ENCODE data around the gene ANKRD29.
"Not testable (repeated sequence)": the region's sequence is repeated elsewhere in the genome, so short reads cannot be mapped to it uniquely, and the experiment has no call there.

The ANKRD29 gene

DNA sequence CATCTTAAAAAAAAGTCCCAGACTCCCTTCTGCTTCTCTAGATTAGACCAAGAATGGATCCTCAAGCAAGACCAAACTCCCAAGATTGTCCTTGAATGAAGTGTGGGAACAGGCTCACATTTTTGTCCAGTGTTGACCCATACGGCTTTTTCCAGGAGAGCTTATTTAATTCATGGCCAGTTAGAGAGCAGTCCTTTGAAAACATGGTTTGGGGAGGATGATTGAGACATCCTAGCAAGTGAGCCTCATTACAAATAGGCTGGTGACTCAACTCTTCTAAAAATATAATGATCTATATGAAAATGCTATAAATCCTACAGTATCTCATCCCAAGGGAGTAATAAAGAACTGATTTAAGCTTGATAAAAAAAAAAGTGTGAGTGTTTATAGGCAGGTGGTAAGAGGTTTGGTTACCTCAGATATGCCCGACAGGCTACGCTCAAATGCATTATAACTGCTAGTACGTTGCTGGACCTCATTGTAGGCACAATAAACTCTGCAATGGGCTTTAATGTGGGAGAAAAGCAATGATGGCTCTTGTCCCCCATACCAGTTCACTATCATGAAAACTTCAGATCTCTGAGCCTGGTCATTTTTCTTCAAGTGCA is 17.0 kb downstream of the ANKRD29 start:
- DNase-seq (ENCODE audit: low read depth), result no peak

DNA sequence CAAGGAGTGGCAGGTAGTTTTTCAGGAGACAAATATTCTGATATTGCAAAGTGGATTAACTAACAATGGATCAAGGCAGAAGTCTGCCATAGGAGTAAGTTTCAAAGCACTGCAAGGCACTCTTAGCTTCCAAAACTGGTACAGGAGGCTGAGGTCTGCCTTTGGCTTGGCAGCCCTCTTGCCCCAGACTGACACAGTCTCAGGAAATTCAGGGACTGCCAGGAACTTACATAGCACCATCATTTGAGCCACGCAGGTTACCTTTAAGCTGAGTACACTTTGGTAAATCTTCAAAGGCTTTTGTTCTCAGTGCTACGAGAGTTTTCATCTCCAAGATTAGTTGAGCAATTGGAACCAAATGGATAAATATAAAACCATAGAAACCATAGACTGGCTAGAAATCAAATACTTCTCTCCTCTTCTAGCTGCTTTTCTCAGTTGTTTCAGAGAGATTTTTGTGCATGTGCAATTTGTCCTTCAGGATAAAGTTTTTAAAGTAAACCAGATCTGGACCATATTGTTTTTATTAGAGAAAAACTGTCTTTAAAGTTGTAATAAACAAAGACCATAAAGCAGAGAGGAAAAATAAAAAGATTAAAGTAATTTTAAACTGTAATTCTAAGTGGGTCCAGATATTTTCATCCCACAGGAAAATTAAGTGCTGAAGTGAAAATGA is 18.8 kb downstream of the ANKRD29 start:
- DNase-seq (ENCODE audit: low read depth), result no peak

DNA sequence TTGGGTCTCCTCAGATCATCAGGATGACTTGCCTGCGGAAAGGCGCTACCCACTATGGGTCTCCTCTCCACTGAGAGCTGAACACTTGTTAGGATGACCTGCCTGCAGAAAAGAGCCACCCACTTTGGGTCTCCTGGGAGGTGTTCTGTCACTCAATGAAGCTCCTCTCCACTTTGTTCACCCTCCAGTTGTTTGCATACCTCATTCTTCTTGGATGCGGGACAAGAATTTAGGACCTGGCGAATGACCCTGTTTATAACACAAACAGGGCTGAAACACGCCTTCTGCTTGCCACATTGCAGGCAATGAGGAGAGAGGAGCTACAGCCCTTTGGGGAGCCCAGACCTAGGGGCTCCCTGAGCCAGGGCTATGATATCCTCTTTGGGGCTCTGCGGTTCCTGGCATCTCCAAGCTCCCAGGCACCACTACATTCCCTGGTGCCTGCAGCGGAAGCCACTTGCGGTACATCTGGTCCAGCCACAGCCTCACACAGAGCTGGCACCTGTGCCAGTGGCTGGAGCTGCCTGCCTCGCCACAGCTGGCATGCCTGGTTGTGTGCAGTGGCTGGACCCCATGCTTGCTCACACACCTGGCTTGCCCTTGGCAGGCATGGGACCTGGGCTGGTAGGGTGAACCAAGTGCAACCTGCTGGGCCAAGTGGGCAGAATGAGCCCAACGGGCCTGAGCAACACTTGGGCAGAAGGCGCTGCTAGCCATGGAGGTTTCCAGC is 20.6 kb downstream of the ANKRD29 start:
- no peak for DNase-seq (ENCODE audit: low read depth)

DNA sequence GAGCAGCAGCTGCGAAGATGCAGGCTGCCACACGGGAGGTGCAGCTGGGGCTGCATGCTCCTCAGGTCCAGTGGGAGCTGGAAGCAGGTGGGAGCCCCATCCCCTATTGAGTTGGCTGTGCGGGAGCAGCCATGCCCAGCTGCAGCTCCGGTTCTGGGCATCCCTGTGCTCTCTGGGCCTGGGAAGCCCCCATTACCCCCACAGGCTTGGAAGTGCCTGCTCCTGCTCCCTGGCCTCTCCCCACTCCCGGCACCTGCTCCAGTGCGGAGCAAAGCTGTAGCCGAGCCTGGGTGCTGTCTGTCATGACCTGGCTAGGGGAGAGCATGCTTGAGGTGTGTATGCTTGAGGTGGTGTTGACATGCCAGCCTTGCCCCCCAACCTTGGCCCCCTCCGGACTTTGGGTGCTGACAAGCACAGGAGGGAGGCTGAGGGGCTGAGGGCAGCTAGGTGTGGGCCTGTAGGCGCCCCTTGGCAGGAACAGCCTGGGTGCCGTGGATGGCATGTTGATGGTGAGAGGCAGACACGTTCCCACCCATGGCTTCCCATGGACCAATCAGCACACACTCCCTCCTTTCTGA is 21.5 kb downstream of the ANKRD29 start:
- DNase-seq (ENCODE audit: low read depth), result no peak

DNA sequence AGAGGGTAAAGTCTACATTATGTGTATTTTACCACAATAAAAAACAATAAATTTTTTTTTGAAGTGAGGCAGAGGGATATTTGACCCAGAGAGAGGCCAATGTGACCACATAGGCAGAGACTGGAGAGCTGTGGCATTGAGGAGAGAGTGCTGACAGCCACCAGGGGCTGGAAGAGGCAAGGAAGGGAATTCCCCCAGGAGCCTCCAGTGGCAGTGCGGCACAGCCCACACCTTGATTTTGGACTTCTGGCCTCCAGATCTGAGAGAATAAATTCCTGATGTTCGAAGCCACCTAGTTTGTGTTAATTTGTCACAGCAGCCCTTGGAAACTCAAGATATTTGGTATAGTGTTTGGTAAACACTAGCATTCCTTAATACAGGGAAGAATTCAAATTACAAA is 22.7 kb downstream of the ANKRD29 start:
- DNase-seq (ENCODE audit: low read depth), result no peak

DNA sequence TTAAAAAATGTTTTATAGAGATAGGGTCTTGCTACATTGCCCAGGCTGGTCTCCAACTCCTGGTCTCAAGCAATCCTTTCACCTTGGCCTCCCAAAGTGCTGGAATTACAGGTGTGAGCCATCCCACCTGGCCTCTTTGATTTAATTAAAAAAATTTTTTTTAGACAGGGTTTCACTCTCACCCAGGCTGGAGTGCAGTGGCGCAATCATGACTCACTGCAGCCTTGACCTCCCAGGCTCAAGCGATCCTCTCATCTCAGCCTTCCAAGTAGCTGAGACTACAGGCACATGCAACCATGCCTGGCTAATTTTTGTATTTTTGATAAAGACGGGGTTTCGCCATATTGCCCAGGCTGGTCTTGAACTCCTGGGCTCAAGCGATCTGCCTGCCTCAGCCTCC is 26.3 kb downstream of the ANKRD29 start:
- not testable (repeated sequence) for DNase-seq (ENCODE audit: low read depth)

DNA sequence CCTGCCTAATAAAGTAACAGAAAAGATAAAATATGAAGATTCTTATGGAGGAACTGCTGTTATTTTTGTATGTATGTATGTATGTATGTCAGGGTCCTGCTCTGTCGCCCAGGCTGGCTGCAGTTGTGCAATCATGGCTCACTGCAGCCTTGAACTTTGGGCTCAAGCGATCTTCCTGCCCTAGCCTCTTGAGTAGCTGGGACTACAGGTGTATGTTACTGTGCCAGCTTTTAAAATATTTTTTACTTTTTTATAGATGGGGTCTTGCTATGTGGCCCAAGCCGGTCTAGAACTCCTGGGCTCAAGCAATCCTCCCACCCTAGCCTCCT is 26.7 kb downstream of the ANKRD29 start:
- no peak for DNase-seq (ENCODE audit: low read depth)

DNA sequence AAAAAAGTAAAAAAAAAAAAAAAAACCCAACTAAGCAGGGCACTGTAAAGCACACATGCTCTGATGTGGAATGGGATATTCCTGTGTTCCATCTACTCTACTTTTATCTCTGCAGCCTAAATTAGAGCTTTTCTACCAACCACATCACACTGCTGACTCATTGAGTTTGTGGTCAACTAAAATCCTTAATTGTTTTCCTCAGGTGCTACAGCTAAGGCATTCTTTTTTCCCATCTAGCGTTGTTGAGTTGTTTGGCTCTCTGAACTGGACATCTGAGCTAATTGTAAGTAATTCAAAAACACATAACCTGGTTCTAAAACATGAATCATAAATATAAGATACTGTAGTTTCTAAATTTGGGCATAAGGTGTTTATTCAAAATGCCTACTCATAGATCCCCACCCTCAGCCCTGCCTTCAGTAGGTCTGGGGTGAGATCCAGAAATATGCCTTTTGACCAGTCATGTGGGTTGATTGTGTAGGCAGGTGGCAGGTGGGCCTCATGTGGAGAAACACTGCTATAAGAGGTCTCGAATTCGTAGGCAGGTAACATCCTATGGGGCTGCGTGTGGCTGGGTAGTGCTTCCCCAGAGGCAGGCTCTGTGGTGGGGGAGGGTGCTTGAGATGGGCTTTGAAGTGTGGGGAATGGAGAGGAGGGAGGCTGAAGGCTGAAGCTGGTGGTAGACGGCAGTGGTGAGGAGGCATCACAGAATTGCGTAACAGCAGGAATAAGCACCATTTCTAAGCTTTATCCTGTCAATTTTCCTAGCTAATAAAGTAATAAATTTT is 27.2 kb downstream of the ANKRD29 start:
- no peak for DNase-seq (ENCODE audit: low read depth)

DNA sequence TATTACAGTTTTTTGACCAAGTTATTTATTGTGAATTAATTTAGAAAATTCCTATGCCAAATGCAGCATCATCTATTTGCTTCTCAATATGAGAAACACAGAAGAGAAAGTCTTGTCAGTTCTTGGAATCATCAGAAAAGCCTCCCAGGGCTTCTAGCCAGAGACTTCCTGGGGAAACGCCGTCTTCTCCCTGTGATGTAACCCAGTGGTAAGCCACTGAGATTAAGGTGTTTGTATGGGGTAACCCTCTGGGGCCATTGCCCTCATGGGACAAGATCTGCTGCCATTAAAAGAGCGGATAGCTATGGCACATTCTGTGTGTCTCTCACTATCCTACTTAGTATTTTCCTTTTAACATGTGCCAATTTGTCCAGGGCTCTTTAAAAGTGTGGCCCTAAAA is 28.0 kb downstream of the ANKRD29 start:
- no peak for DNase-seq (ENCODE audit: low read depth)

DNA sequence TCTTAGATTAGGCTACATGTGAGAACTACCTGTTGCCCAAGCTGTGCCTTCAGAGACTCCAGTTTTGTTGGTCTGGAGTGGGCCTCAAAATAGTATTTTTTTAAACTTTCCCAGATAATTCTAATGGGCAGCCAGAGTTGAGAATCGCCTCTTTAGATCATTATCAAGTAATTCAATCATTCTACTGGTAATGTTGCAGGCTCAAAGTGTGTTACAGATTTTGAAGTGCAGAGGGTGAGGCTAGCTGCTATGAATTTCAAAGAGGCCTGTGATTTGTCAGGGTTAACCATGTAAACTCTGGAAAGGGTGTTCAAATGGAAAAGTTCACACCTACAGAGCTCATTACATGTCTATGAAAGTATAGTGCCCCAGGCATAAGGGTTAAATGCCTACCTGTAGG is 30.1 kb downstream of the ANKRD29 start:
- DNase-seq (ENCODE audit: low read depth), result no peak

DNA sequence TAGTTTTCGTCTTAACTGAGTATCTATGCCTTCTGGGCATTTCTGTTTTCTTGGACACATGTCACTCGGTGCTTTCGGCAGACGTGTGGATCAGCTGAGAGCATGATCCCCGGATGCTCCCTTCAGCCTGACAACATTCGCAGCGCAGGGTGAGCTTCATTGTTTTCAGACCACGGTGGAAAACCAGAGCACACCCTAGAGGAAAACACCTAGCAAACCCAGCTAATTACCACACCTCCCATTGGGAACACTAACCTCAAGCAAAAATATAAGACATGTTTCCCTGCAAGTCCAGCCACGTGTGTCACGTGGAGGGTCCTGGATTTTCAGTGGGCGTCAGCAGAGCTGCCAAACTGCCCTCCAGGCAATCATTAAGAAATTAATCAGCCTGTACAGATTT is 31.0 kb downstream of the ANKRD29 start:
- DNase-seq (ENCODE audit: low read depth), result no peak

DNA sequence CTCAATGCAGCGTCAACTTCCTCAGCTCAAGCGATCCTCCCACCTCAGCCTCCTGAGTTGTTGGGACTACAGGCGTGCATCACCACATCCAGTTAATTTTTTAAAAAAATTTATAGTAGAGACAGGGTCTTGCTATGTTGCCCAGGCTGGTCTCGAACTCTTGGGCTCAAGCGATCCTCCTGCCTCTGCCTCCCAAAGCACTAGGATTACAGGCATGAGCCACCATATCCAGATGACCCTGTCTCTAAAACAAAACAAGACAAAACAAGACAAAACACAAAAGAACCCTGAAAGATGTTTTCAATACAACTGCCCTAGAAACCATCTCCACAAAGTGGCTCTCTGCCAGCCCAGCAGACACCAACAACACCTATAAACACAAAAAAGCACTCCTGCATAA is 31.4 kb downstream of the ANKRD29 start:
- no peak for DNase-seq (ENCODE audit: low read depth)

DNA sequence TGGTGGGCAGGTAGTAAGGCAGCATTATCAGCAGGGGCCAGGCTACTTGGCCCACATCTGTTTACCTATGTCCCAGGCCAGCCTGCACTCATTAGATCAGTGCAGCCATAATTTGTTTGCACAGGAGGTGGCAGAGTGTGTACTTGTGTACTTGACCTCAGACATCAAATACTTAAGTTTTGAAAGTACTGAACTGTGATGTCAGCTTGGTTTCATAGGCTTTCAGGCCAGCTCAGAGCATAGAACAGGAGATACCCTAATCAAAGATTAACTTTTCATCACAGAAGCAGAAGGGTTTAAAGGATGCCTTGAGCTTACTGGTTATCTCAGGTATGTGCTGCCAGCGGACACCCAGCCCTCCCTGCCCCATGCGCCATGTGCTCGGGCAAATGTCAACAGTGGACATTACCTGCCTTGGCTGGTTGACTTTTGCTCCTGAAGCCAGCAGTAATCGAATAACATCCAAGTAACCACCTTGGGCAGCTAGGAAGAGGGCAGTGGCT is 33.2 kb downstream of the ANKRD29 start:
- DNase-seq (ENCODE audit: low read depth), result no peak

DNA sequence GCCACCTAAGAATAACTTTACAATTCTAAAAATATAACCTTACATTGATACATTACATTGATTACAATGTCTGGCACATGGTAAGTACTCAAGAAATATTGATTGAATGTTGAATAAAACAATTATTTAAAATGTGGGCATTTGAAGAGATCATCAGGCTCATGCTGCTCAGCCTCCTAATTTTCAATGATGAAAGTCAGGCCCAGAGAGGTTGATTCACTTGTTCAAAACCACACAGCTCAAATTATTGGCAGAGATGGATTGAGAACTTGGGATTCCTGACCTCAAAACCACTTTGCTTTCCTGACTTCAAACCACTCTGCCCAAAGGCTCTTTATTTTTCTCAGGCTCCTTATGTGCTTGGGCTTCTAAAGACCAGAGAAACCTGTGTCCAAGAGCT is 34.7 kb downstream of the ANKRD29 start:
- DNase-seq (ENCODE audit: low read depth), result no peak

DNA sequence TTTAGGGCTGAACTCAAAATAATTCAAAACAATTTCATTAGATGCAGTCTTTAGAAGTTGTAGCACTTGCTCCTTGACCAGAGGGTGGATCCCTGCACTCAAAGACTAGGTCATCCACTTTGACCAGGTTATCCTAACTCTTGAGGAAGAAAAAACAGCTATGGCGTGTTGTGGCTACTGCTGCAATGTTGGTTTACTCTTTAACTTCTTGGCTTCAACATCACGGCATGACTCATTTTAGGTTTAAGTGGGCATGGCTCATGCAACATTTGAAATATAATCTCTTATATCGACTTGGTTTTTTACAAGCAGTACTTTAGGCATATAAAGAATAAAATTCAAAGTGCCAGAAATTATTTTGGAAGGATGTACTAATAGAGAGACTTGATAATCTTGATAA is 35.4 kb downstream of the ANKRD29 start:
- no peak for DNase-seq (ENCODE audit: low read depth)

DNA sequence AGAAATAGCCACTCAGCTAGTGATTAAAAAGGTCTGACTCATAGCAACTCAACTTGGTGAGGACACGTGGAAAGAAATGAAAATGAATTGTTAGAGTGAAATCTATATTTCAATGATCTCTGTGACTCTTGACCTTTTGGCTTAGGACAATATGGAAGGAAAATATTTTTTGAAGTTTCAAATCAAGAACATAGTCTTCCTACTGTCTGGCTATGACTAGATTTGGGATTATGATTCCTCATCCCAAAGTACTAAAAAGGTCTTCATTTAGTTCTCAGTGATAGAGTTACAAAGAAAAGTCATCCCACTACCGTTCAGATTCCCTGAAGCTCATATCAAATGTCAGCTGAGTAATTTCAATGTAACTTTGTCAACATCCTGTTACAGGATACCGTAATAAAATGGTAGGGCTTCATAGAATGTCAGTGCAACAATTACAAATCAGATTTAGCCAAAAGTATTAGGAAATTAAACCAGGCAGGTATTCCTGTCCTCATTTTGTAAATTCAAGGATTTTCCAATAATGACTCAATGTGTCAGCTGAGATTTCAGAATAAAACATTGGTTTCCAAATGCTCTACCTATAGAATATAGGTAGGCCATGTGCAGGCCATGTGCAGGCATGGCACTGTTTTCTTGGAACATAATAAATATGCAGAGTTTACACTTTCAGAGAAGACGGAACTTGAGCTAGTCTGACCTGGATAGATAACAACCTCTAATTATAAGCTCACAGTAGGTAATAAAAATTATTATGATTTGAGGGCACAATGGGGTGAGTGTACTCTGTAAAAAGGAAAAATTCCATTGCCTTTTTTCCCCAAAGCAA is 36.0 kb downstream of the ANKRD29 start:
- DNase-seq (ENCODE audit: low read depth), result no peak

DNA sequence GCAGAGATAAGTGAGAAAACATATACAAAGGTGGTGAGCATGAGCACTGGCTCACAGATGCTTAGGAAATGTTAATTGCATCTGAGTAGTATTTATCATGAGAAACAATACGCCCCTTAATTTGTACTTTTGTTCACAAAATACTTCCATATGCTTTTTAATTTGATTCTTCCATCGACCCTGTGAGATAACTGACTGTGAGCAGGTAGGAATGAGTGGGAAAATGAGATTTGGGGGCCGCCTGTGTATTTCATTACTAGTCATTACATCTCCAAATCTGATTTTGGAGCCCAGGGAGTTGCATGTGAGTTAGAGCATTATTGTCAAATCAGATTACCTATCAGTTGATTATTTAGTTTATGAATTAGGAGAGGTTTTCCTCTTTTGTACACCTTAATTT is 39.7 kb downstream of the ANKRD29 start:
- no peak for DNase-seq (ENCODE audit: low read depth)

DNA sequence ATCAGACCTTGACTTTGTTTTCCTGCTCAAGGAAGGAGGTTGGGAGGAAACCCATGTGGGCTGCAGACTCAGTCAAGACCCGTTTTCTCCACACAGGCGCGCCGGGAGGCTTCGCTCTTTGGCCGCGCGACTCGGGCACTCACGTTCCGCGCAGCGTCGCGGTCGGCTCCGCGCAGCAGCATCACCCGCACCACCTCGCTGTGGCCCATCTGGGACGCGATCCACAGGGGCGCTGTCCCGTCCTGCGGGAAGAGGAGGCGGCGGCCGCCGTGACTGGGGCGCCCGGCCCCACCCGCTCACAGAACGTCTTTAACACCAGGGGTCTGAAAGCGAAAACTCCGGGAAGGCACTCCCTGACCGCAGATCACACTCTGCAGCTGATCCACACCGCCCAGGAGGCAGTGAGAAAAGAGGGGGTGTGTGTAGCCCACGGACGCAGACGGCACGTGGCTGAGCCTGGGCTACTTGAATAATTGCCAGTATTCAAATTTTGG is 43.3 kb downstream of the ANKRD29 start:
- DNase-seq (ENCODE audit: low read depth), result no peak

DNA sequence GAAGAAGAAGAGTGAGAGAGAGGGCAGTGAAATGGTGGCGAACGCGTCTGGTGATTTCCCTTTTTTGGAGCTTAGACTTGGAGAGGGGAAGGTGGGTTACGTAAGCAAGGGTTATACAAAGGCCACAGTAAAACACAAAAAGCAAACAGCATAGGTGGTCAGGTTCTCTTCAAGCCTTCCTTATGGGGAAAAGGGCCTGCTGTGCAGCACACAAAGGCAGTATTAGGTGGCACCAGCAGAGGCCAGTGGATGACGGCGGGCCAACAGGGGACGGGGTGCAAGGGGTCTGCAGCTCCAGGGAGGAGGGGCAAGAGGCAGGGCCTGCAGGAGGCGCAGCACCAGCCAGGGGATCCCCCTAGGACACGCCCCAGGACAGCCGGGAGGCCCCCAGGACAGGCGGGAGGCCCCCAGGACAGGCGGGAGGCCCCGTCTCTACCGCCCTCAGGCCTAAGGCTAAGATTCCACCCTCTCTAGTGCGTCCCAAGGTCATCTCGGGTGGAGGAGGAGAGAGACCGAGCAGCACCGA is 43.8 kb downstream of the ANKRD29 start:
- DNase-seq (ENCODE audit: low read depth), result no peak

DNA sequence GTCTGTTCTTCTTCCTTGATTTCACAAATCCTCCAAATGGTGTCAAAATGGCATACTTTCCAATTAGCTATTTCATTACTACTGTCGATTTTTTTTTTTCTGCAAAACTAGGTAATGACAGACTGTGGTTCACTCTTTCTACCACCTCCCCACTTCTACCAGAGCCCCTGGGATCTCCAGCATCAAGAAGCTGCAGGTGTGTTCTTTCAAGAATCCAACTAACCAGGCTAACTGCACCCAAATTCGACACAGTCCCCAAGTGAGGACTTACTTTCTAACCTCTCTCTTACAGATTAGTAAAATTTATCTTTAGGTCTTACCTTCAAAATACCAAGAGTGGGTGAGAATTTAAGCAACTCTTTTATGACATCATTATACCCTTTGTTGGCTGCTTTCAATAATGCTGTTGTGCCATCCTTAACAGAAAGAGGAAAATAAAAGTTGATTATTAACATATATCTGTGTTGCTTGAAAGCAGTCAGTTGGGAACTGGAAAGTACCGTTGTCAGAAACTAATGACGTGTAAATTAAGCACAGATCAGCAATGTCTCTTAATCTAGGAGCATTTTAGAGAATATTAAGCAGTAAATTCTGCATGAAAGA is 45.2 kb downstream of the ANKRD29 start:
- DNase-seq (ENCODE audit: low read depth), result no peak

DNA sequence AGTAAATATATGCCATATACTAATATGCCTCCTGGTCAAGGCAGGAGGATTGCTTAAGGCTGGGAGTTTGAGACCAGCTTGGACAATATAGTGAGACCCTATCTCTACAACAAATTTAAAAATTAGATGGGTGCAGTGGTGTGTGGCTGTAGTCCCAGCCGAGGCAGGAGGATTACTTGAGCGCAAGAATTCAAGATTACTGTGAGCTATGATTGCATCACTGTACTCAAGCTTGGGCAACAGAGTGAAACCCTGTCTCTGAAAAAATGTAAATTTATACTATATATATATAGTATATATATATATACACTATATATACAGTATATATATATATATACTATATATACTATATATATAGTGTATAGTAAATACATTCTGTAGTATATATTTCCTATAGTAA is 46.5 kb downstream of the ANKRD29 start:
- DNase-seq (ENCODE audit: low read depth), result no peak

Data from stimulated activated CD8-positive, alpha-beta memory T cell treated with anti-CD3 and anti-CD28 coated beads, Interleukin-4, amount 100 ng/mL, for 24 hours (primary cell).